GM18526 (cell line): ENCODE measurements around the gene LHFPL6.

Experiments
- POLR2A ChIP-seq: IDR thresholded peaks from 3 replicates; pipeline ENCODE4 v1.6.1; 2011; ENCODE audit not compliant: insufficient read length; ENCODE audit errors: extremely low read depth

The LHFPL6 gene

GRCh38 chr13:39484506-39485313 is 118.3 kb downstream of the LHFPL6 start:
- TF ChIP-seq POLR2A = no peak

GRCh38 chr13:39483326-39483725 is 119.7 kb downstream of the LHFPL6 start:
- TF ChIP-seq POLR2A = no peak

GRCh38 chr13:39481491-39481890 is 121.5 kb downstream of the LHFPL6 start:
- TF ChIP-seq POLR2A = no peak

- no peak for TF ChIP-seq POLR2A
Measured at GRCh38 chr13:39474600-39474999, 128.4 kb downstream of the LHFPL6 start.

GRCh38 chr13:39469676-39470075 is 133.3 kb downstream of the LHFPL6 start:
- no peak for TF ChIP-seq POLR2A

- TF ChIP-seq POLR2A = no peak
Measured at GRCh38 chr13:39468306-39468705, 134.7 kb downstream of the LHFPL6 start.

- TF ChIP-seq POLR2A = no peak
Measured at GRCh38 chr13:39463611-39464010, 139.4 kb downstream of the LHFPL6 start.

- TF ChIP-seq POLR2A = no peak
Measured at GRCh38 chr13:39462906-39463305, 140.1 kb downstream of the LHFPL6 start.

GRCh38 chr13:39462428-39462827 is 140.6 kb downstream of the LHFPL6 start:
- no peak for TF ChIP-seq POLR2A

GRCh38 chr13:39461685-39462266 is 141.2 kb downstream of the LHFPL6 start:
- no peak for TF ChIP-seq POLR2A

GRCh38 chr13:39457274-39457673 is 145.7 kb downstream of the LHFPL6 start:
- TF ChIP-seq POLR2A = no peak

GRCh38 chr13:39455521-39456175 is 147.3 kb downstream of the LHFPL6 start:
- TF ChIP-seq POLR2A = no peak

GRCh38 chr13:39452834-39453233 is 150.2 kb downstream of the LHFPL6 start:
- TF ChIP-seq POLR2A = no peak

- TF ChIP-seq POLR2A = no peak
Measured at GRCh38 chr13:39452417-39452816, 150.6 kb downstream of the LHFPL6 start.

GRCh38 chr13:39451860-39452301 is 151.1 kb downstream of the LHFPL6 start:
- no peak for TF ChIP-seq POLR2A

- no peak for TF ChIP-seq POLR2A
Measured at GRCh38 chr13:39451301-39451700, 151.7 kb downstream of the LHFPL6 start.
